Measurements from ENCODE around the gene PLCB1.

The PLCB1 gene

DNA sequence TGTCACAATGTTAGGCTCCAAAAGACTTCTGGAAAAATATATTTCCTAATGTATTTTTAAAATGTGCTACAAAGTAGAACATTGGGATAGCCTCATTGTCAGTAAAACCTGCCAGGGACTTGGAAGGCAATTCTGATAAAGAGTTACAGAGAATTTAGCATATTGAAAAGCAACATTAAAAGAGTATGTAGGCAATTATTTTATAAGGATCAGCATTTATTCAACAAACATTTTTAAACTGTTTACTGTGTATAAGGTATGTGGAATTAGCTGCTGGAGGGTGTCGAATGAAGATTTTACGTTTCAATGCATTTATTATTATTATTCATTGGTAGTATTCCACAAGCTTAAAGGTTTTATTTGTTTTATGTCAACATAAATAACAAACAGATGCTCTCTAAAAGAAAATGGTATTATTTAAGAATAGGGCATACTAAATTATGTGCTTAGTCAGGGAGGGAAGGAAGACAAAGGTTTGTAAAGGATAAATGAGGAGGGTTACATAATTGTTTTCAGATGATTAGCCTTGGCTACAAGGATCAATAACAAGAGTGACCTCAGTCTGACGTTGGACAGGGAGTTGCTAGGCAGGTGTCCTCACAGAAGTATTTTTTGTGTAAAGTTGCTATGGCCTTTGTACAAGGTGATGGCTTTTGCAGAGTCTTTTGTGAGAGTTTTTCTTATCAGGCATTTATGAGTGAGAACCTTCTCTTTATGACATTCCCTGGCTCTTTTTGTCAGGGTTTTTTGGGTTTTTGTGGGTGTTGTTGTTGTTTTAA, 623.5 kb downstream of the PLCB1 start:
- no peak for DNase-seq

DNA sequence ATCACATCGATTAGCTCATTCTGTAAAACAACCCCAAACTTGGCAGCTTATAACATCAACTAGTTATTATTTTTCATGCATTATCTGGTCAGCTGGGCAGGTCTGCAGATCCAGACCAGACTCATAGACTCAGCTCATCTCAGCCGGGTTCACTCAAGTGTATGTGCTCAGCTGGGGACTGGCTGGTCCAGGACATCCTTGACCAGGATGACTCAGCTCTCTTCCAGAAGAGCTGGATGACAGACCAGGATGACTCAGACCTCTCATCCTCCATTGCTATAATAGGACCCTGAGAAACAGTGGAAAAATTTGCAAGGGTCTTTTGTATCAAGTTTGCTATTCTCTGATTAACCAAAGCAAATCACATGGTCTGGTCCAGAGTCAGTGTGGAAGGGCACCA, 624.3 kb downstream of the PLCB1 start:
- DNase-seq: no peak

DNA sequence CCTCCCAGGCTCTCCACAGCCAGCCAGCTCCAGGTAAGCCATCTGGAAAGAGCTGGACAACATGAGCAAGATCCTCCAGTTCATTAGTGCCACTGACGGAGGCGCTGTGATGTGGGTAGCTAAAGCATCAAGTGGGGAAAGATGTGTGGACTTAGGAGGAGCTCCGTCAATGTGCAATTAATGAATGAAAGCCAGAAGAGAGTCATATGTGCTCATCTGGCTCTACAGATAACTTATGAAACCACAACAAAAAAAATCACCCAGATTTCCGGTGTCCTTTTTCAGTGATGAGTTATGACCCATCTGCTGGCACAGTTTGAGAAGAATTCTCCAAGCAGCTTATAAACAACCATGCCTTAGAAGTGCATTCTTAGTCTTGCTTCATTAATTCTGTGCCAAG, 625.1 kb downstream of the PLCB1 start:
- no peak for DNase-seq

GRCh38 chr20:8764344-8764962, 632.4 kb downstream of the PLCB1 start:
- DNase-seq: no peak

GRCh38 chr20:8766868-8767390, 634.9 kb downstream of the PLCB1 start:
- DNase-seq: no peak

DNA sequence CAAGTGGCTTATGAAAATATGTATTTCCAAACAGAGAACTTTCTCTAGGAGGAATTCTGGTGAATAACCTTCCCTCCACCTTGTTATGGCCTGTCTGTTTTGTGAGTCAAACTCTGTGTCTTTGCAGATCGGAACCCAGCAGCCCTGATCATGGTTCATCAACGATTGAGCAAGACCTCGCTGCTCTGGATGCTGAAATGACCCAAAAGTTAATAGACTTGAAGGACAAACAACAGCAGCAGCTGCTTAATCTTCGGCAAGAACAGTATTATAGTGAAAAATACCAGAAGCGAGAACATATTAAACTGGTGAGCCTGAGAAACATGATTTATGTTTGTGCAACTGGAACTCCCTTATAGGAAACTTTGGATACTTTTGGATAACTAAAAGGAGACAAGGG, 642.3 kb downstream of the PLCB1 start:
- no peak for DNase-seq

- DNase-seq: no peak
Observed at GRCh38 chr20:8777911-8778310, 645.8 kb downstream of the PLCB1 start.

- no peak for DNase-seq
Observed at GRCh38 chr20:8778387-8778786, 646.3 kb downstream of the PLCB1 start.

DNA sequence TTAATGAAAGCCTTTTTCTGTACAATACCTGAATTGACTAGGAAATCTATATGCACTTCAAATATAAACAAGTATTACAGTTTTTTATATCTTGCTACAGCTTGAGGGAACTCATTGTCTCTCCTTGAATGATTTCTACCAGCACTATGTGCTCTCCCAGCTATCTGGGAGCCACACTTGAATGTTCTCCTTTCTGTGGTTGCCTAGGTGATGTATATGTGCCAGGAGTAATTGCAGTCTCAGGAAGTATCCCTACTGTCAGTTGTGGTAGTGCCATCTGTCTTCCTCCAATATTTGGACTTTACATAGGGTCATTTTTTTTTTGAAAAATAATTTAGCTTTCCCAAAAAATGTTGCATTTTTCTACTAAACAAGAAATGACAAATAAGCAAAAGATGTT, 648.8 kb downstream of the PLCB1 start:
- no peak for DNase-seq

DNA sequence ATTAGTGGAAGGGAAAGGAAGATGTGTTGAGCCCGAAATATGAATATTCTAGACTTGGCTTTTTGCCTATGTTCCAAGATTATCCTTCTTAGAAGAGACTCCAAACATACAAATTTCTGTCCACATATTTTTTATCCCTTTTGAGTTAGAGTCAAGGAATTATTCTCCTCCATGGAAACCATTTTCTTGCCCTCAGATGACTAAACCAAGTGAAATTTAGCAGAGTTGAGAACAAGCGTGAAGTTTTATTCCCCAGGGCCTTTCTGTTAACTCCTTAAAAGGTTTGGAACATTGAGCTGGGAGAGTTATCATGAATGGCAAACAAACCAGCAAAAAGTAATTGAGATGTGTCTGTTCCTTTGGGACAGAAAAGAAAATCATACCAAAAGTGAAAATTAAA, 650.7 kb downstream of the PLCB1 start:
- DNase-seq: no peak

DNA sequence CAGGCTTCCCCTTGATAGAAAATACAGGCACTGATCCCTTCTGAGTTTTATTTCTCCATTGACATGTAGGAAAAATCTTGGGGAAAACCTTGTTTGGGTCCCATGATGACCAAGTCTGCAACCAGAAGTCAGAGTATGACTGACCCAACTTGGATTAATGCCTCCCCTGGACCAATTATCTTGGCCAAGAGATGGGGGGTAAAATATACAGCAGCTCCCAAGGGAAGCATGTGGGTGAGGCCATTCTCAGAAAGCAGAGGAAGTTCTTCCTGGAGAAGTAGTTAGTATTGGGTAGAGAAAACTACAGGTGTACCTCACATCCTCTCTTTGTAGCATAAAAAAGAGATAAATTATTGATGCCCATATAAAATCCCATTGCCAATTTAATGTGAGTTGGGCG, 651.7 kb downstream of the PLCB1 start:
- no peak for DNase-seq

DNA sequence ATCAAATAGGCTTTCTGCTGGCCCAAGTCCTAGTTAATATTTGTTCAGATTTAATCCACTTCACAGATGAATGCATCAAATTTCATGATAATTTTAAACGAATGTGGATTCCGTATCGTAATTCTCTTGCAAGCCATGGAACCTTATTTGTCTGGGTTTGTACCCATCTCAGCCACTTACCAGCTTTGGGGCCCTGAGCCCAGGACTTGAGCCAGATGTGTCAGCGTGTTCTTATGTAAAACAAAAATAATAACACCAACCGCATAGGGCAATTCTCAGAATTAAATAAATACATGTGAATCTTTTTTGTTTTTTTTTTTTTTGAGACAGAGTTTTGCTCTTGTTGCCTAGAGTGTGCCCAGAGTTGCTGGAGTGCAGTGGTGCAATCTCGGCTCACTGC, 654.3 kb downstream of the PLCB1 start:
- no peak for DNase-seq

GRCh38 chr20:8787090-8787489, 655.0 kb downstream of the PLCB1 start:
- no peak for DNase-seq

- no peak for DNase-seq
Observed at GRCh38 chr20:8788275-8788674, 656.2 kb downstream of the PLCB1 start.

DNA sequence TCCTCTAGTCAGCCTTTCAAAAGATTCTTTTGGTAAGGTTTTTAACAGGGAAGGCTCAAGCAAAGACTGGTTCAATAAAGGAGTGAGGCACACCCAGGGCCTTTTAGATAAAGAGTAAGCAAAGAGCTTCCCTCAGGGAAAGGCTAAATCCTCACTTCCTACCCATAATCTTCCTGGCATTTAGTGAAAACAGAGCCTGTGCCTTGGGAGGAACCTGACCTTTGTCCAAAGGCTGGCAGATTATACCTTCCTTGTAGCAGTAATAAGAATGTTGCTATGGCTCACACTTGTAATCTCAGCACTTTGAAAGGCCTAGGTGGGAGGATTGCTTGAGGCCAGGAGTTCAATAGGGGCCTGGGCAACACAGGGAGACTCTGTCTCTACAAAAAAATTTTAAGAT, 656.8 kb downstream of the PLCB1 start:
- DNase-seq: no peak

GRCh38 chr20:8790442-8791074, 658.5 kb downstream of the PLCB1 start:
- no peak for DNase-seq

DNA sequence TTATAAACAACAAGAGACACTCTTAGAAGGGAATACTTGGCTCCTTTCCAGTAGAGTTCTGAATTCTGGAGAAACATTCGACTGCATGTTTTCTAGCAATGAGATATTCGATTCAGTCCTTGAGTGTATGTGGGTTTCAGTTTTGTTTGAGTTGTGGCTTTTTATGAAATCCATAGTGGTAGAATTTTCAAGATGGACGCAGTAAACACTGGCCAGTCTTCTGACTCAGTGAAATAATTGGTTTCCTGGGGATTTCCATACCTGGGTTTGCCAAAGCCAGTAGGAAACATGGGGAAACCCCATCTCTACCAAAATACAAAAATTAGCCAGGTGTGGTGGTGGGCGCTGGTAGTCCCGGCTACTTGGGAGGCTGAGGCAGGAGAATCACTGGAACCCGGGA, 663.3 kb downstream of the PLCB1 start:
- DNase-seq: no peak

GRCh38 chr20:8796088-8796660, 664.1 kb downstream of the PLCB1 start:
- DNase-seq: no peak

- no peak for DNase-seq
Observed at GRCh38 chr20:8798505-8798904, 666.4 kb downstream of the PLCB1 start.

GRCh38 chr20:8800089-8800488, 668.0 kb downstream of the PLCB1 start:
- DNase-seq: no peak

- no peak for DNase-seq
Observed at GRCh38 chr20:8801686-8802085, 669.6 kb downstream of the PLCB1 start.

DNA sequence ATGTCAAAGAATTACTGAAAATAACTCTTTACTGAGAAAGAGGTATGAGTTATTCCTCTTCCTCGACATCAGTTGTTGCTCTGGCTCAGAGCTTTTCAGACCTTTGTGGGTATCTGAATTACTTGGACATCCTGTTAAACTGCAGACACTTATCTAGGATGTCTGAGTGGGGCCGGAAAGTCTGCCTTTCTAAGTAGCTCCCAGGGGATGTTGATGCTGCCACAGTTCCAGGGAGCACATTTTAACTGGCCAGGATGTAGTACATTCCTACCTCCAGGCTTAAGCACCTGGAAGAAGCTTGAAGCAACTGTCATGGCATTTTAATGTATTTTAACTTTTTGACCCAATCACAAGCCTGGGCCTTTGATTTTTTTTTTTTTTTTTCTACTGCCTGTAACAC, 671.0 kb downstream of the PLCB1 start:
- no peak for DNase-seq

DNA sequence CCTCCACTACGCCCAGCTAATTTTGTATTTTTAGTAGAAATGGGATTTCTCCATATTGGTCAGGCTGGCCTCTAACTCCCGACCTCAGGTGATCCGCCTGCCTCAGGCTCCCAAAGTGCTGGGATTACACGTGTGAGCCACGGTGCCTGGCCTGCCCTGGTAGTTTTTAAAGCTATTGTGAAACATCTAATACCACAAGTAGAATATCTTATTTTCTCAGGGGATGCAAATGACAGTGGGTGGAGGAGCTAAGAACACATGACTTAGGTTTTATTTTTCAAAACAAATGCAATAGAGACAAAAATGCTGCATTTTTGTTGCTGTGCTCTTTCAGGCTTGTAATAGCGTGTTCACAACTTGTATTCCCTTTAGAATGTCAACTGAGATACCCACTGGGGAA, 671.9 kb downstream of the PLCB1 start:
- no peak for DNase-seq

All from NCI-H1436 treated with DMSO at 0.1 percent for 48 hours (cell line).